ENCODE measurements around the gene CD48.
"Not testable (repeated sequence)": the region's sequence is repeated elsewhere in the genome, so short reads cannot be mapped to it uniquely, and the experiment has no call there.

The CD48 gene

GRCh38 chr1:160716013-160716412 lies 4.4 kb upstream of the CD48 start:
- H3K4me3 ChIP-seq (ENCODE audit: low read depth, low read length), result no peak overlapping the region

- not testable (repeated sequence) for H3K4me3 ChIP-seq (ENCODE audit: low read depth, low read length)
These were observed 2.5 kb upstream of the CD48 start for GRCh38 chr1:160714034-160714648.

- H3K4me3 ChIP-seq (ENCODE audit: low read depth, low read length), result no peak overlapping the region
These were observed 1.5 kb upstream of the CD48 start for GRCh38 chr1:160713161-160713560.

- not testable (repeated sequence) for H3K4me3 ChIP-seq (ENCODE audit: low read depth, low read length)
These were observed 981 bp upstream of the CD48 start for GRCh38 chr1:160712525-160713080.

- H3K4me3 ChIP-seq (ENCODE audit: low read depth, low read length), result no peak overlapping the region
These were observed 383 bp downstream of the CD48 start for GRCh38 chr1:160711276-160711601.

- H3K4me3 ChIP-seq (ENCODE audit: low read depth, low read length), result no peak overlapping the region
These were observed 937 bp downstream of the CD48 start for GRCh38 chr1:160710517-160711252.

GRCh38 chr1:160709715-160710114 lies 1.9 kb downstream of the CD48 start:
- H3K4me3 ChIP-seq (ENCODE audit: low read depth, low read length), result no peak overlapping the region

- no peak overlapping the region for H3K4me3 ChIP-seq (ENCODE audit: low read depth, low read length)
These were observed 2.8 kb downstream of the CD48 start for GRCh38 chr1:160708801-160709200.

- no peak overlapping the region for H3K4me3 ChIP-seq (ENCODE audit: low read depth, low read length)
These were observed 3.5 kb downstream of the CD48 start for GRCh38 chr1:160708118-160708517.

- H3K4me3 ChIP-seq (ENCODE audit: low read depth, low read length), result no peak overlapping the region
These were observed 4.2 kb downstream of the CD48 start for GRCh38 chr1:160707236-160708064.

GRCh38 chr1:160706526-160707235 lies 4.9 kb downstream of the CD48 start:
- no peak overlapping the region for H3K4me3 ChIP-seq (ENCODE audit: low read depth, low read length)

GRCh38 chr1:160705742-160706141 lies 5.9 kb downstream of the CD48 start:
- H3K4me3 ChIP-seq (ENCODE audit: low read depth, low read length), result no peak overlapping the region

- H3K4me3 ChIP-seq (ENCODE audit: low read depth, low read length), result not testable (repeated sequence)
These were observed 6.4 kb downstream of the CD48 start for GRCh38 chr1:160705212-160705621.

GRCh38 chr1:160704250-160704649 lies 7.4 kb downstream of the CD48 start:
- H3K4me3 ChIP-seq (ENCODE audit: low read depth, low read length), result no peak overlapping the region

- H3K4me3 ChIP-seq (ENCODE audit: low read depth, low read length), result no peak overlapping the region
These were observed 9.5 kb downstream of the CD48 start for GRCh38 chr1:160702100-160702499.

GRCh38 chr1:160692390-160692789 lies 19.2 kb downstream of the CD48 start:
- H3K4me3 ChIP-seq (ENCODE audit: low read depth, low read length), result not testable (repeated sequence)

GRCh38 chr1:160685266-160685665 lies 26.4 kb downstream of the CD48 start:
- no peak overlapping the region for H3K4me3 ChIP-seq (ENCODE audit: low read depth, low read length)

- no peak overlapping the region for H3K4me3 ChIP-seq (ENCODE audit: low read depth, low read length)
These were observed 28.4 kb downstream of the CD48 start for GRCh38 chr1:160682983-160683865.

- H3K4me3 ChIP-seq (ENCODE audit: low read depth, low read length), result no peak overlapping the region
These were observed 29.8 kb downstream of the CD48 start for GRCh38 chr1:160681891-160682140.
